HepG2 (cell line): ENCODE measurements around the gene THY1. TPM values are rescaled to one million over a fixed set of nuclear protein-coding genes. Genes with fewer than 3 reads are reported as not detected.

ENCODE experiments used
- AGO2 ChIP-seq: fragments of 200-400 bp; formaldehyde crosslinking; optimal IDR thresholded peaks from 2 replicates; pipeline ENCODE3; 2017; ENCODE audit warnings: mild to moderate bottlenecking, low read depth, low read length, moderate library complexity
- CBX5 ChIP-seq: sonication (generic); formaldehyde crosslinking; IDR thresholded peaks from 2 replicates; pipeline ENCODE4 v1.4.0; 2020; ENCODE audit warnings: missing genetic modification reagents, borderline replicate concordance
- E2F5 ChIP-seq: sonication (generic); formaldehyde crosslinking; conservative IDR thresholded peaks from 2 replicates; pipeline ENCODE4 v1.4.0; 2020; ENCODE audit warnings: missing genetic modification reagents
- FOXP4 ChIP-seq: sonication (generic); formaldehyde crosslinking; IDR thresholded peaks from 2 replicates; pipeline ENCODE4 v1.4.0; 2020; ENCODE audit warnings: missing genetic modification reagents
- GMEB1 ChIP-seq: sonication (generic); formaldehyde crosslinking; IDR thresholded peaks from 2 replicates; pipeline ENCODE4 v1.5.1; 2020; ENCODE audit warnings: missing genetic modification reagents, mild to moderate bottlenecking, borderline replicate concordance
- HMGXB3 ChIP-seq: sonication (generic); formaldehyde crosslinking; IDR thresholded peaks from 2 replicates; pipeline ENCODE4 v1.4.0; 2020; ENCODE audit warnings: missing genetic modification reagents, borderline replicate concordance
- MED1 ChIP-seq: sonication (generic); formaldehyde crosslinking; IDR thresholded peaks from 2 replicates; pipeline ENCODE4 v1.4.0; 2020; ENCODE audit warnings: missing genetic modification reagents
- POLR2AphosphoS2 ChIP-seq: IDR thresholded peaks from 2 replicates; pipeline ENCODE4 v1.6.1; 2011; ENCODE audit warnings: low read depth, low read length, improper control_type of control experiment
- SP5 ChIP-seq: IDR thresholded peaks from 2 replicates; pipeline ENCODE4 v1.6.1; 2016; ENCODE audit warnings: low read depth, borderline replicate concordance
- TBX3 ChIP-seq: fragments of 450-650 bp; IDR thresholded peaks from 2 replicates; pipeline ENCODE4 v1.6.1; 2017; ENCODE audit warnings: antibody characterized with exemption, mild to moderate bottlenecking, inconsistent platforms, borderline replicate concordance
- ZNF142 ChIP-seq: sonication (generic); formaldehyde crosslinking; IDR thresholded peaks from 2 replicates; pipeline ENCODE4 v1.4.0; 2020; ENCODE audit warnings: missing genetic modification reagents
- ZNF670 ChIP-seq: sonication (generic); formaldehyde crosslinking; IDR thresholded peaks from 2 replicates; pipeline ENCODE4 v1.8.0; 2022; ENCODE audit warnings: mild to moderate bottlenecking, missing genetic modification reagents, borderline replicate concordance
- polyA plus RNA-seq, 8 experiments: library from polyadenylated mRNA; depleted of rRNA in 3 of 8; stranded (reverse) in 7 of 8; unstranded in 1 of 8; fragments of >200 nt; fragmentation: Illumina TruSeq in 4 of 8; extraction: Trizol in 4 of 8; gene quantifications; 2 replicates each; pipeline versions ENCODE4 v1.2.1 to v1.2.3, GENCODE V29; 2011 to 2016; ENCODE audit warnings: low read depth in 4 of 8, missing spikeins in 1 of 8, mixed read lengths in 1 of 8; ENCODE audit not compliant: insufficient read depth in 1 of 8
- total RNA-seq, 5 experiments: library from RNA; depleted of rRNA; stranded (reverse); fragments of >200 nt; fragmentation: Illumina TruSeq; extraction: Trizol; gene quantifications; 2 replicates each; pipeline ENCODE4 v1.2.3, GENCODE V29; 2016; ENCODE audit warnings: low read depth in 1 of 5

Gene THY1
- total and polyA plus RNA-seq, 2 of the 13 experiments (the other 11 are each of a cell fraction or from before 2014, with no cell fraction given), result not detected

- no peak for TF ChIP-seq ZNF142
- peak; percentile 71 for TF ChIP-seq HMGXB3
- peak; percentile 87; the same call in 1 of the 2 replicates for TF ChIP-seq ZNF670 (CRISPR knock-in tag)
- TF ChIP-seq MED1, result peak; percentile 57; the same call in 1 of the 2 replicates
- TF ChIP-seq POLR2AphosphoS2, result no peak
- TF ChIP-seq E2F5 (CRISPR knock-in tag), result peak; percentile 60; the same call in 1 of the 2 replicates
- TF ChIP-seq FOXP4 (CRISPR knock-in tag), result peak; percentile 3; the same call in 1 of the 2 replicates
- TF ChIP-seq AGO2, result peak; percentile 13
- peak; percentile 68; the same call in 1 of the 2 replicates for TF ChIP-seq GMEB1 (CRISPR knock-in tag)
- peak; percentile 70; the same call in 1 of the 2 replicates for TF ChIP-seq CBX5 (CRISPR knock-in tag)
- peak; percentile 45; the same call in 1 of the 2 replicates for TF ChIP-seq SP5 (CRISPR knock-in tag)
- TF ChIP-seq TBX3, result peak; percentile 34; the same call in 1 of the 2 replicates
Measured at GRCh38 chr11:119381181-119381988, 41.6 kb downstream of the THY1 start, which contains the start of gene USP2 (continued).
